ENCODE measurements around the gene TEAD1.

The TEAD1 gene

GRCh38 chr11:12897867-12898266 lies 223.6 kb downstream of the TEAD1 start:
- intact Hi-C loops (cut with micrococcal nuclease), result loop anchor here (10.0 kb wide), 1 partner anchor 1103 kb away; no protein-coding TSS in a partner anchor
- peaks cover 7% of the 10 kb centered on the region for H3K27me3 Mint-ChIP-seq
- no peaks in the 10 kb centered on the region for H3K36me3 Mint-ChIP-seq (ENCODE audit: low read depth)
- H3K27ac Mint-ChIP-seq, result no peak overlapping the region
- no peak overlapping the region for H3K4me3 Mint-ChIP-seq
- H3K9me3 Mint-ChIP-seq, result no peaks in the 10 kb centered on the region
- no peaks in the 10 kb centered on the region for H3K4me1 Mint-ChIP-seq (ENCODE audit: low read depth)

- H3K27me3 Mint-ChIP-seq, result peaks cover 7% of the 10 kb centered on the region
- H3K9me3 Mint-ChIP-seq, result no peaks in the 10 kb centered on the region
- H3K4me1 Mint-ChIP-seq (ENCODE audit: low read depth), result no peaks in the 10 kb centered on the region
- intact Hi-C loops (cut with micrococcal nuclease), result no loop called here
- no peaks in the 10 kb centered on the region for H3K36me3 Mint-ChIP-seq (ENCODE audit: low read depth)
- no peak overlapping the region for H3K4me3 Mint-ChIP-seq
- no peak overlapping the region for H3K27ac Mint-ChIP-seq
Observed at GRCh38 chr11:12900496-12900895, 226.3 kb downstream of the TEAD1 start.

- intact Hi-C loops (cut with micrococcal nuclease), result no loop called here
- Mint-ChIP-seq H3K4me3 (no peak overlapping the region), H3K27me3 (peaks cover 4% of the 10 kb centered on the region), H3K4me1 (ENCODE audit: low read depth) (no peaks in the 10 kb centered on the region), H3K36me3 (ENCODE audit: low read depth) (no peaks in the 10 kb centered on the region), H3K27ac (no peak overlapping the region), H3K9me3 (no peaks in the 10 kb centered on the region)
Observed at GRCh38 chr11:12901272-12901671, 227.1 kb downstream of the TEAD1 start.

- Mint-ChIP-seq H3K36me3 (ENCODE audit: low read depth) (no peaks in the 10 kb centered on the region), H3K27me3 (peaks cover 4% of the 10 kb centered on the region), H3K4me1 (ENCODE audit: low read depth) (no peaks in the 10 kb centered on the region), H3K4me3 (no peak overlapping the region), H3K9me3 (no peaks in the 10 kb centered on the region), H3K27ac (no peak overlapping the region)
- intact Hi-C loops (cut with micrococcal nuclease), result no loop called here
Observed at GRCh38 chr11:12901874-12902481, 227.8 kb downstream of the TEAD1 start.

- intact Hi-C loops (cut with micrococcal nuclease), result no loop called here
- Mint-ChIP-seq H3K27me3 (peaks cover 4% of the 10 kb centered on the region), H3K4me3 (no peak overlapping the region), H3K4me1 (ENCODE audit: low read depth) (no peaks in the 10 kb centered on the region), H3K9me3 (no peaks in the 10 kb centered on the region), H3K27ac (no peak overlapping the region), H3K36me3 (ENCODE audit: low read depth) (no peaks in the 10 kb centered on the region)
Observed at GRCh38 chr11:12902791-12903486, 228.7 kb downstream of the TEAD1 start.

- Mint-ChIP-seq H3K9me3 (no peaks in the 10 kb centered on the region), H3K27me3 (peaks cover 2% of the 10 kb centered on the region), H3K27ac (no peak overlapping the region)
Observed at GRCh38 chr11:12905435-12905834, 231.2 kb downstream of the TEAD1 start.

GRCh38 chr11:12906501-12906900 lies 232.3 kb downstream of the TEAD1 start:
- peaks cover 2% of the 10 kb centered on the region for H3K27me3 Mint-ChIP-seq
- intact Hi-C loops (cut with micrococcal nuclease), result no loop called here
- H3K4me3 Mint-ChIP-seq, result no peak overlapping the region
- H3K9me3 Mint-ChIP-seq, result no peaks in the 10 kb centered on the region
- no peaks in the 10 kb centered on the region for H3K4me1 Mint-ChIP-seq (ENCODE audit: low read depth)
- H3K27ac Mint-ChIP-seq, result no peak overlapping the region
- no peaks in the 10 kb centered on the region for H3K36me3 Mint-ChIP-seq (ENCODE audit: low read depth)

More at GRCh38 chr11:12905435-12905834, 231.2 kb downstream of the TEAD1 start:
- no peak overlapping the region for H3K4me3 Mint-ChIP-seq
- H3K36me3 Mint-ChIP-seq (ENCODE audit: low read depth), result no peaks in the 10 kb centered on the region
- intact Hi-C loops (cut with micrococcal nuclease), result no loop called here
- no peaks in the 10 kb centered on the region for H3K4me1 Mint-ChIP-seq (ENCODE audit: low read depth)

GRCh38 chr11:12909879-12910278 lies 235.7 kb downstream of the TEAD1 start:
- Mint-ChIP-seq H3K9me3 (no peaks in the 10 kb centered on the region), H3K4me3 (no peak overlapping the region), H3K27me3 (peaks cover 1% of the 10 kb centered on the region), H3K4me1 (ENCODE audit: low read depth) (no peaks in the 10 kb centered on the region), H3K36me3 (ENCODE audit: low read depth) (no peaks in the 10 kb centered on the region), H3K27ac (no peak overlapping the region)
- intact Hi-C loops (cut with micrococcal nuclease), result no loop called here

GRCh38 chr11:12914400-12914912 lies 240.2 kb downstream of the TEAD1 start:
- Mint-ChIP-seq H3K9me3 (no peaks in the 10 kb centered on the region), H3K36me3 (ENCODE audit: low read depth) (no peaks in the 10 kb centered on the region), H3K27me3 (peaks cover 5% of the 10 kb centered on the region), H3K27ac (no peak overlapping the region), H3K4me3 (no peak overlapping the region), H3K4me1 (ENCODE audit: low read depth) (no peaks in the 10 kb centered on the region)
- intact Hi-C loops (cut with micrococcal nuclease), result no loop called here

- intact Hi-C loops (cut with micrococcal nuclease), result no loop called here
- Mint-ChIP-seq H3K27ac (no peak overlapping the region), H3K4me3 (no peak overlapping the region), H3K27me3 (peaks cover 5% of the 10 kb centered on the region), H3K36me3 (ENCODE audit: low read depth) (no peaks in the 10 kb centered on the region), H3K4me1 (ENCODE audit: low read depth) (no peaks in the 10 kb centered on the region), H3K9me3 (no peaks in the 10 kb centered on the region)
Observed at GRCh38 chr11:12915093-12915492, 240.9 kb downstream of the TEAD1 start.

- H3K27me3 Mint-ChIP-seq, result peaks cover 4% of the 10 kb centered on the region
- no peak overlapping the region for H3K27ac Mint-ChIP-seq
- H3K4me1 Mint-ChIP-seq (ENCODE audit: low read depth), result no peaks in the 10 kb centered on the region
- intact Hi-C loops (cut with micrococcal nuclease), result no loop called here
- H3K36me3 Mint-ChIP-seq (ENCODE audit: low read depth), result no peaks in the 10 kb centered on the region
- no peaks in the 10 kb centered on the region for H3K9me3 Mint-ChIP-seq
- H3K4me3 Mint-ChIP-seq, result no peak overlapping the region
Observed at GRCh38 chr11:12917822-12918221, 243.6 kb downstream of the TEAD1 start.

GRCh38 chr11:12918667-12919066 lies 244.4 kb downstream of the TEAD1 start:
- no peak overlapping the region for H3K4me3 Mint-ChIP-seq
- no peaks in the 10 kb centered on the region for H3K36me3 Mint-ChIP-seq (ENCODE audit: low read depth)
- intact Hi-C loops (cut with micrococcal nuclease), result no loop called here
- no peaks in the 10 kb centered on the region for H3K4me1 Mint-ChIP-seq (ENCODE audit: low read depth)
- no peaks in the 10 kb centered on the region for H3K9me3 Mint-ChIP-seq
- H3K27ac Mint-ChIP-seq, result no peak overlapping the region
- peaks cover 4% of the 10 kb centered on the region for H3K27me3 Mint-ChIP-seq

GRCh38 chr11:12922418-12922817 lies 248.2 kb downstream of the TEAD1 start:
- Mint-ChIP-seq H3K4me1 (ENCODE audit: low read depth) (no peaks in the 10 kb centered on the region), H3K4me3 (no peak overlapping the region), H3K27me3 (no peaks in the 10 kb centered on the region), H3K27ac (no peak overlapping the region), H3K9me3 (no peaks in the 10 kb centered on the region), H3K36me3 (ENCODE audit: low read depth) (no peaks in the 10 kb centered on the region)
- intact Hi-C loops (cut with micrococcal nuclease), result no loop called here

- intact Hi-C loops (cut with micrococcal nuclease), result no loop called here
- no peaks in the 10 kb centered on the region for H3K9me3 Mint-ChIP-seq
- no peaks in the 10 kb centered on the region for H3K4me1 Mint-ChIP-seq (ENCODE audit: low read depth)
- no peaks in the 10 kb centered on the region for H3K27me3 Mint-ChIP-seq
- H3K36me3 Mint-ChIP-seq (ENCODE audit: low read depth), result no peaks in the 10 kb centered on the region
- H3K27ac Mint-ChIP-seq, result no peak overlapping the region
- H3K4me3 Mint-ChIP-seq, result no peak overlapping the region
Observed at GRCh38 chr11:12922980-12923507, 248.8 kb downstream of the TEAD1 start.

All from dendritic cell treated with granulocyte-macrophage colony-stimulating factor and Interleukin-4, amounts not matched to agents 40 ng/mL and 50 ng/mL, for 4 days (primary cell).